ENCODE measurements around the gene ZNF778.

ZNF778 gene

GRCh38 chr16:89278441-89279240, 61.1 kb downstream of the ZNF778 start:
- DNase-seq: no peak

GRCh38 chr16:89279666-89280481, 62.4 kb downstream of the ZNF778 start:
- no peak for DNase-seq

- DNase-seq: no peak
Observed at GRCh38 chr16:89280546-89281188, 63.2 kb downstream of the ZNF778 start.

GRCh38 chr16:89281189-89281577, 63.7 kb downstream of the ZNF778 start:
- no peak for DNase-seq

- no peak for DNase-seq
Observed at GRCh38 chr16:89281829-89282228, 64.3 kb downstream of the ZNF778 start.

GRCh38 chr16:89282523-89282922, 65.0 kb downstream of the ZNF778 start:
- DNase-seq: no peak

GRCh38 chr16:89283449-89283848, 65.9 kb downstream of the ZNF778 start:
- DNase-seq: no peak

- no peak for DNase-seq
Observed at GRCh38 chr16:89285381-89285780, 67.9 kb downstream of the ZNF778 start.

GRCh38 chr16:89286096-89286495, 68.6 kb downstream of the ZNF778 start:
- no peak for DNase-seq

Measured in KG1 (cell line).